Lower lobe of right lung (tissue), 2 donors: ENCODE results near the gene KRTAP1-1. TPM values are rescaled to one million over a fixed set of nuclear protein-coding genes. Genes with fewer than 3 reads are reported as not detected.
"Not testable (repeated sequence)": the region's sequence is repeated elsewhere in the genome, so short reads cannot be mapped to it uniquely, and the experiment has no call there.

Experiments
- ATAC-seq, 2 donors: fragments of 200-7000 bp; cut with Tn5 transposase; one replicate each; pipeline ENCODE4 v1.9.1; 2020 to 2022; ENCODE audit warnings: mild to moderate bottlenecking in 2 of 2, moderate library complexity in 2 of 2
- DNase-seq: peaks from one replicate; pipeline ENCODE4 v3.0.0-alpha.2; 2020
- H3K27ac ChIP-seq: fragments of 200-600 bp; one replicate; pipeline ENCODE4 v1.8.0; 2022
- H3K27me3 ChIP-seq: fragments of 200-600 bp; one replicate; pipeline ENCODE4 v1.8.0; 2022; ENCODE audit warnings: low read depth
- H3K36me3 ChIP-seq: fragments of 200-600 bp; one replicate; pipeline ENCODE4 v1.8.0; 2022; ENCODE audit warnings: mild to moderate bottlenecking
- H3K4me1 ChIP-seq: fragments of 200-600 bp; one replicate; pipeline ENCODE4 v1.8.0; 2022
- H3K4me3 ChIP-seq: fragments of 200-600 bp; one replicate; pipeline ENCODE4 v1.8.0; 2022; ENCODE audit warnings: mild to moderate bottlenecking
- H3K9me3 ChIP-seq: fragments of 200-600 bp; one replicate; pipeline ENCODE4 v1.8.0; 2022
- CTCF ChIP-seq: fragments of 200-600 bp; IDR thresholded peaks from one replicate; pipeline ENCODE4 v1.8.0; 2022; ENCODE audit warnings: antibody characterized with exemption, mild to moderate bottlenecking
- intact Hi-C: fragments of 100-400 bp; cut with DNase I; formaldehyde crosslinking; loops from one replicate; pipeline ENCODE4 v1.11.0; 2022
- total RNA-seq: library from RNA; stranded (reverse); fragmentation: NEBNext Ultra II Directional; extraction: Animal tissue kit (Norgen Biotek cat#: 25700); gene quantifications from one replicate; pipeline ENCODE4 v1.2.1, GENCODE V29; 2021
- donor health status: DM: no; HTN: yes; CAD: no; lungs with severe emphysema.

Gene KRTAP1-1
- total RNA-seq, 1 donor from 2014 or later, result not detected

DNA sequence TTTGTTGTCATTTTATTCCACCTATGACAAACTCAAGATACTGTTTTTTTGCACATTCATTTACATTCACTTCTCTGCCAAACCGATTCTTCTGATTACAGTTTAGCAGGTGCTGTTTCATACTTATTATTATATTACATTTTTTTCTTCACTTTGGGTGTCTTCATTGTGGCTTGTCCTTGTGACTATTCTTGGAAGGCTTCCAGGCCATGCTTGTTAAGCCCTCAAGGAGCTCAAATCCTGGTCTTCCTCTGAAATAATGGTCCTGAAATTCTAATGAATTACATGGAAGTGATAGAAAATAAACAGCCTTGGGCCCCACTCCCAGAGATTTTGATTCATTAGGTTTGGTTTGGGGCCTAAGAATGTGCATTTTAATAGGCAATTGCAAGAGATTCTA lies 23.1 kb upstream of the KRTAP1-1 start:
- intact Hi-C loops, result no loop called here
- peaks cover 19% of the 10 kb centered on the region for H3K27me3 ChIP-seq
- H3K36me3 ChIP-seq, result no peaks in the 10 kb centered on the region
- no peak for ATAC-seq
- H3K4me1 ChIP-seq, result no peaks in the 10 kb centered on the region
- TF ChIP-seq CTCF, result no peak
- no peak overlapping the region for H3K4me3 ChIP-seq
- H3K9me3 ChIP-seq, result no peaks in the 10 kb centered on the region
- no peak overlapping the region for H3K27ac ChIP-seq
- DNase-seq, result no peak

GRCh38 chr17:41063449-41063848 lies 22.2 kb upstream of the KRTAP1-1 start:
- Histone ChIP-seq H3K4me3 (no peak overlapping the region), H3K9me3 (no peaks in the 10 kb centered on the region), H3K36me3 (no peaks in the 10 kb centered on the region), H3K4me1 (no peaks in the 10 kb centered on the region), H3K27me3 (peaks cover 27% of the 10 kb centered on the region), H3K27ac (no peak overlapping the region)
- ATAC-seq, result no peak
- DNase-seq, result no peak
- intact Hi-C loops, result no loop called here
- TF ChIP-seq CTCF, result no peak

DNA sequence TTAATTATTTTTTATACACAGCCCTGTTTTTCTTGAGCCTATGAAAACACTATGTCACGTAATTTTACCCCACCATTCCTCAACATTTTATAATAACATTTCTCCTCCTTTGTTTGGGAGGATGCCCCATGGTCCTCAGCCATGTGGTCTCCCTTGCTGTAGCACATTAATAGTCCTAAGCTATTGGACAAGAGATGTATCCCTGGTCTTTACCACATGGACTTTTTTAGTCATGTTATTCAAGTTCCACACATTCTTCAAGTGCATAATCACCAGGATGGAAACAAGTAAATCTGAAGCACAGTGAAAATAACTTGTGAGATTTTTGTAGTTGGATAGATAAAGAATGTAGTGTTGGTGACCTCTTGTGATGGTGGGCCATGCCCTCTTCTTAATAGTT lies 20.7 kb upstream of the KRTAP1-1 start:
- no peak for ATAC-seq
- intact Hi-C loops, result no loop called here

GRCh38 chr17:41060052-41060604 lies 18.9 kb upstream of the KRTAP1-1 start, which contains the start of gene KRTAP2-3:
KRTAP2-3 (minus strand) TSS chr17:41060114; CDS start chr17:41060050, 64 bp downstream.
- H3K9me3 ChIP-seq, result no peaks in the 10 kb centered on the region
- ATAC-seq (no peak), DNase-seq (no peak)
- no peak within 1 kb of the TSS for H3K4me3 ChIP-seq
- intact Hi-C loops, result no loop called here
- no peaks in the 10 kb centered on the region for H3K36me3 ChIP-seq
- H3K27me3 ChIP-seq, result peaks cover 28% of the 10 kb centered on the region
- no peak within 1 kb of the TSS for H3K27ac ChIP-seq
- TF ChIP-seq CTCF, result no peak
- H3K4me1 ChIP-seq, result no peaks in the 10 kb centered on the region

More for the DNA sequence above, 20.7 kb upstream of the KRTAP1-1 start:
- no peaks in the 10 kb centered on the region for H3K4me1 ChIP-seq
- H3K36me3 ChIP-seq, result no peaks in the 10 kb centered on the region
- H3K4me3 ChIP-seq, result no peak overlapping the region
- no peak overlapping the region for H3K27ac ChIP-seq
- H3K27me3 ChIP-seq, result peaks cover 28% of the 10 kb centered on the region
- H3K9me3 ChIP-seq, result no peaks in the 10 kb centered on the region
- no peak for TF ChIP-seq CTCF
- no peak for DNase-seq

GRCh38 chr17:41059276-41060051 lies 18.2 kb upstream of the KRTAP1-1 start:
- H3K9me3 ChIP-seq, intact Hi-C loops, H3K4me3 ChIP-seq, ATAC-seq, H3K36me3 ChIP-seq, DNase-seq, H3K27ac ChIP-seq, H3K4me1 ChIP-seq: not testable (repeated sequence)
- peaks cover 28% of the 10 kb centered on the region for H3K27me3 ChIP-seq

DNA sequence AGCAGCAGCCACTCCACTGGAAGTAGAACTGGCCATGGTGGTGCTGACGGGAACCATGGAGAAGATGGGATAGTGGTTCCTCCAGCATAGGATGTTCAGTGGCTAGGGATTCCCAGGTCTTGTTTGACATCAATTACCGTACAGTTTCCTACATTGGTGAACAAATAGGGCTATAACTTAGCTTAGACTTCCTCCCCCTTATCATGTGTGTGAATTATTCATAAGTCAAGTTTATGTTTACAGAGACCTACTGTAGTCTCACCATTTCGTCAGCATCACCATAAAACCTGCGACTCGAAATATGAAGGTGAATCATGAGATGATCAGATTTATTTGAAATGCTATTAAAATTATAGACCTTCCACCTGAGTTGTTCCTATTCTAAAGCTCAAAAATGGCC lies 17.5 kb upstream of the KRTAP1-1 start:
- Histone ChIP-seq H3K9me3 (no peaks in the 10 kb centered on the region), H3K4me3 (no peak overlapping the region), H3K27me3 (peaks cover 28% of the 10 kb centered on the region), H3K36me3 (no peaks in the 10 kb centered on the region), H3K27ac (no peak overlapping the region), H3K4me1 (no peaks in the 10 kb centered on the region)
- no peak for DNase-seq
- intact Hi-C loops, result no loop called here
- no peak for TF ChIP-seq CTCF
- no peak for ATAC-seq
